Gastrocnemius medialis (tissue), 4 donors: ENCODE results near the gene VSIG8. TPM values are rescaled to one million over a fixed set of nuclear protein-coding genes. Genes with fewer than 3 reads are reported as not detected.

Experiments
- ATAC-seq, 2 donors: fragments of 150-250 bp; one replicate each; pipeline ENCODE4 v1.9.1; 2016
- DNase-seq, 2 donors: peaks; one replicate each; pipeline ENCODE4 v3.0.0-alpha.2; 2019
- H3K27ac ChIP-seq, 4 donors: fragments of 200-600 bp; sonication (generic); 1 replicate in 1 of 4; 2 replicates in 3 of 4; pipeline ENCODE4 v1.5.1; 2016 to 2018; ENCODE audit warnings: mild to moderate bottlenecking in 2 of 4, moderate library complexity in 1 of 4
- H3K27me3 ChIP-seq, 3 donors: fragments of 200-600 bp; sonication (generic) in 2 of 3; 1 replicate in 1 of 3; 2 replicates in 2 of 3; pipeline versions ENCODE4 v1.5.1 to v1.6.0; 2016 to 2019; ENCODE audit warnings: mild to moderate bottlenecking in 1 of 3, moderate library complexity in 1 of 3
- H3K36me3 ChIP-seq, 2 donors: fragments of 200-600 bp; sonication (generic) in 1 of 2; one replicate each; pipeline ENCODE4 v1.5.1; 2017 to 2018
- H3K4me1 ChIP-seq, 2 donors: fragments of 200-600 bp; sonication (generic) in 1 of 2; one replicate each; pipeline ENCODE4 v1.5.1; 2016 to 2017; ENCODE audit warnings: mild to moderate bottlenecking in 2 of 2
- H3K4me3 ChIP-seq, 4 donors: fragments of 200-600 bp; sonication (generic) in 3 of 4; 1 replicate in 1 of 4; 2 replicates in 3 of 4; pipeline ENCODE4 v1.5.1; 2016 to 2019; ENCODE audit warnings: mild to moderate bottlenecking in 2 of 4
- H3K9me3 ChIP-seq, 3 donors: fragments of 200-600 bp; sonication (generic) in 2 of 3; 1 replicate in 1 of 3; 2 replicates in 2 of 3; pipeline ENCODE4 v1.5.1; 2016 to 2019
- POLR2A ChIP-seq, 2 donors: fragments of 450-650 bp; IDR thresholded peaks; one replicate each; pipeline ENCODE4 v1.6.1; 2017; ENCODE audit warnings: antibody characterized with exemption in 2 of 2, mild to moderate bottlenecking in 2 of 2, moderate library complexity in 2 of 2
- in situ Hi-C, 4 donors: fragments of 200-750 bp; cut with MboI; loops; one replicate each; pipeline versions ENCODE4 v1.15.0 to v1.8.0; 2017; ENCODE audit warnings: low sequenced_read_pairs in 4 of 4
- intact Hi-C: fragments of 100-400 bp; cut with DNase I; formaldehyde crosslinking; loops from one replicate; pipeline ENCODE4 v1.15.1; 2023; ENCODE audit warnings: low total_unique reads
- microRNA-seq, 2 donors: library from miRNA; unstranded; fragments of <30 nt; microRNA quantifications; one replicate each; pipeline ENCODE4, GENCODE V29; 2016; ENCODE audit warnings: borderline replicate concordance in 2 of 2
- total RNA-seq, 4 donors: library from RNA; depleted of rRNA; stranded (reverse); fragments of >200 nt; gene quantifications; one replicate each; pipeline versions ENCODE4 v1.1.0 to v1.2.3, GENCODE V29; 2016
- TF ChIP-seq, protein P1 (sequence below), 5 experiments: fragments of 450-650 bp in 3 of 5; fragments of 200-600 bp in 2 of 5; sonication (generic) in 2 of 5; IDR thresholded peaks in 4 of 5; conservative IDR thresholded peaks in 1 of 5; 1 replicate in 4 of 5; 2 replicates in 1 of 5; pipeline ENCODE4 v1.5.1; 2016 to 2019; ENCODE audit warnings: antibody characterized with exemption in 5 of 5, mild to moderate bottlenecking in 3 of 5, moderate library complexity in 3 of 5

Gene VSIG8
- total RNA-seq, 4 donors from 2014 or later, result not detected

GRCh38 chr1:159821171-159821867 lies 41.1 kb downstream of the VSIG8 start:
- Histone ChIP-seq H3K27me3 (peaks cover 0 to 4% (median 2%) of the 10 kb centered on the region in 3 donors), H3K4me3 (no peak overlapping the region), H3K4me1 (no peaks in the 10 kb centered on the region), H3K27ac (no peak overlapping the region), H3K9me3 (no peaks in the 10 kb centered on the region), H3K36me3 (no peaks in the 10 kb centered on the region)
- in situ Hi-C loops (no loop called here), intact Hi-C loops (no loop called here)
- ATAC-seq (no peak), DNase-seq (no peak)
- TF ChIP-seq, protein P1, sequence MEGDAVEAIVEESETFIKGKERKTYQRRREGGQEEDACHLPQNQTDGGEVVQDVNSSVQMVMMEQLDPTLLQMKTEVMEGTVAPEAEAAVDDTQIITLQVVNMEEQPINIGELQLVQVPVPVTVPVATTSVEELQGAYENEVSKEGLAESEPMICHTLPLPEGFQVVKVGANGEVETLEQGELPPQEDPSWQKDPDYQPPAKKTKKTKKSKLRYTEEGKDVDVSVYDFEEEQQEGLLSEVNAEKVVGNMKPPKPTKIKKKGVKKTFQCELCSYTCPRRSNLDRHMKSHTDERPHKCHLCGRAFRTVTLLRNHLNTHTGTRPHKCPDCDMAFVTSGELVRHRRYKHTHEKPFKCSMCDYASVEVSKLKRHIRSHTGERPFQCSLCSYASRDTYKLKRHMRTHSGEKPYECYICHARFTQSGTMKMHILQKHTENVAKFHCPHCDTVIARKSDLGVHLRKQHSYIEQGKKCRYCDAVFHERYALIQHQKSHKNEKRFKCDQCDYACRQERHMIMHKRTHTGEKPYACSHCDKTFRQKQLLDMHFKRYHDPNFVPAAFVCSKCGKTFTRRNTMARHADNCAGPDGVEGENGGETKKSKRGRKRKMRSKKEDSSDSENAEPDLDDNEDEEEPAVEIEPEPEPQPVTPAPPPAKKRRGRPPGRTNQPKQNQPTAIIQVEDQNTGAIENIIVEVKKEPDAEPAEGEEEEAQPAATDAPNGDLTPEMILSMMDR (IDR thresholded peaks at IDR 0.05 in 4 of 5, conservative IDR thresholded peaks at IDR 0.05 in 1 of 5), result no peak
- TF ChIP-seq POLR2A (IDR thresholded peaks at IDR 0.05), result no peak

DNA sequence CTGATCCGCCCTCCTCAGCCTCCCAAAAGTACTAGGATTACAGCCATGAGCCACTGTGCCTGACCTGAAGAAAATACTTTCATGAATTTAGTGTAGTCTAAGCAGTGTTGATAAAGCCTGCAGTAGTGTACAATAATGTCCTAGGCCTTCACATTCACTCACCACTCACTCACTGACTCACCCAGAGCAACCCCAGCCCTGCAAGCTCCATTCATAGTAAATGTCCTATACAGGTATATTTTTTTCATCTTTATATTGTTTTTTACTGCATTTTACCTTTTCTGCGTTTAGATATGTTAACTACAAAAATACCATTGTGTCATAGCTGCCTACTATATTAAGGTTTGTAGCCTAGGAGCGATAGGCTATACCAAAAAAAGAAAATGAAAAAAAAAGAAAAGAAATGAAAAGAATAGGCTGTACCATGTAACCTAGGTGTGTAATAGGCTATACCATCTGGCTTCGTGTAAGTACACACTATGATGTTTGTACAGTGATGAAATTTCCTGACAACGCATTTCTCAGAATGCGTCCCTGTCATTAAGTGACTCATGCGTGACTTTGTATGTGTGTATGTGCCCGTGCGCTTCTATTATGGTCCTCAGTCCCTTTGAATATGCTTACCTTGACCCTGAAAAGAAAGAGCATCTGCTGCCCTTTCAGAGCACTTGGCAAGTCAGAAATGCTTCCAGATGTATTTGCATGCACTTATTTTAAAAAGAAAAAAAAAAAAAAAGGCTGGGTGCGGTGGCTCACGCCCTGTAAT lies 45.0 kb downstream of the VSIG8 start:
- no peak for TF ChIP-seq POLR2A (IDR thresholded peaks at IDR 0.05)
- TF ChIP-seq, protein P1 (IDR thresholded peaks at IDR 0.05 in 4 of 5, conservative IDR thresholded peaks at IDR 0.05 in 1 of 5), result no peak
- no peaks in the 10 kb centered on the region for H3K4me1 ChIP-seq

GRCh38 chr1:159815926-159816325 lies 46.5 kb downstream of the VSIG8 start:
- DNase-seq (no peak), ATAC-seq (no peak)
- intact Hi-C loops, result no loop called here
- H3K36me3 ChIP-seq, result no peaks in the 10 kb centered on the region
- TF ChIP-seq POLR2A (IDR thresholded peaks at IDR 0.05), result no peak
- TF ChIP-seq, protein P1 (IDR thresholded peaks at IDR 0.05 in 4 of 5, conservative IDR thresholded peaks at IDR 0.05 in 1 of 5), result no peak
- H3K4me1 ChIP-seq, result no peaks in the 10 kb centered on the region
- H3K4me3 ChIP-seq, result no peak overlapping the region
- no peaks in the 10 kb centered on the region for H3K9me3 ChIP-seq
- no peaks in the 10 kb centered on the region for H3K27me3 ChIP-seq
- in situ Hi-C loops, result no loop called here
- H3K27ac ChIP-seq, result no peak overlapping the region

More for the DNA sequence above, 45.0 kb downstream of the VSIG8 start:
- in situ Hi-C loops (no loop called here), intact Hi-C loops (no loop called here)
- H3K4me3 ChIP-seq, result no peak overlapping the region
- no peaks in the 10 kb centered on the region for H3K27me3 ChIP-seq
- H3K36me3 ChIP-seq, result no peaks in the 10 kb centered on the region
- ATAC-seq (no peak), DNase-seq (no peak)
- H3K9me3 ChIP-seq, result no peaks in the 10 kb centered on the region
- H3K27ac ChIP-seq, result no peak overlapping the region

DNA sequence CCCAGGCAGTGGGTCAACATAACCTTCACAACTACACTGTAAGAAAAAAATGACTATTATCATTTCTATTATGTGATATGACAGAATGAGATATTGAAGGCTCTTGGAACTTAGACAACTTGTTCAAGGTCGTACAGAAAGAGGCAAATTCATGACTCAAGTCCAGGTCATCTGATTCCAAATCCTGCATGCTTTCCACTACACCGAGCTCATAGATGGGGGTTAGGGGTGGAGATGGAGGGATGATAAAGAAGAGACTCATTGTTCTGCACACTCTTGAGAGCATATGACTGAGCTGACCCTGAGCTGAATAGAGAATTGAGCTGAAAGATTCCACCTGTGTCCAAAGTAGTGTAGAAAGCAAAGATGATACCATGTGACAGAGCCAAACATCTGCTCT lies 57.5 kb downstream of the VSIG8 start:
- in situ Hi-C loops, result loop anchor here in 1 of 4 donors (5.0 to 10.0 kb wide), 2 partner anchors 50 to 87 kb away; no protein-coding TSS in a partner anchor

More for the DNA sequence above, 57.5 kb downstream of the VSIG8 start:
- no peak for TF ChIP-seq POLR2A (IDR thresholded peaks at IDR 0.05)
- TF ChIP-seq, protein P1 (IDR thresholded peaks at IDR 0.05 in 4 of 5, conservative IDR thresholded peaks at IDR 0.05 in 1 of 5), result no peak
- intact Hi-C loops, result no loop called here
- Histone ChIP-seq H3K36me3 (no peaks in the 10 kb centered on the region), H3K27me3 (no peaks in the 10 kb centered on the region), H3K9me3 (no peaks in the 10 kb centered on the region), H3K4me1 (no peaks in the 10 kb centered on the region), H3K27ac (no peak overlapping the region), H3K4me3 (no peak overlapping the region)
- DNase-seq (no peak), ATAC-seq (no peak)

Small RNA genes within 50 kb of the gene (microRNA-seq; reads per million reads assigned to microRNA genes)
- gene MIR4259, result 0 reads per million in 2 donors

Other genes with a start within 250 kb of the VSIG8 start
- 10 to 100 TPM in 2 of 4 donors, not detected in 2; 11.0 to 26.7 TPM for gene CRP, start 148.1 kb downstream of the VSIG8 start, total RNA-seq
- gene DUSP23, start 81.7 kb downstream of the VSIG8 start, total RNA-seq, result 10 to 100 TPM; 47.0 to 94.6 (median 77.2) TPM
- not detected for gene FCRL6, start 60.3 kb downstream of the VSIG8 start, total RNA-seq
- 1 to 10 TPM in 2 of 4 donors, under 1 TPM in 1, not detected in 1; 0.75 to 2.3 (median 2.0) TPM for gene SLAMF8, start 35.8 kb downstream of the VSIG8 start, total RNA-seq
- not detected for gene CFAP45, start 37.5 kb upstream of the VSIG8 start, total RNA-seq
- 10 to 100 TPM; 28.8 to 48.2 (median 37.5) TPM for gene TAGLN2, start 62.9 kb upstream of the VSIG8 start, total RNA-seq
- gene IGSF9, start 83.0 kb upstream of the VSIG8 start, total RNA-seq, result under 1 TPM in 2 of 4 donors, not detected in 2; 0.10 to 0.11 TPM
- gene SLAMF9, start 91.6 kb upstream of the VSIG8 start, total RNA-seq, result not detected
- under 1 TPM; 0.55 to 0.75 (median 0.72) TPM for gene PIGM, start 169.3 kb upstream of the VSIG8 start, total RNA-seq
- gene KCNJ10, start 207.5 kb upstream of the VSIG8 start, total RNA-seq, result not detected
- gene KCNJ9, start 218.9 kb upstream of the VSIG8 start, total RNA-seq, result not detected
- gene IGSF8, start 236.0 kb upstream of the VSIG8 start, total RNA-seq, result 10 to 100 TPM in 1 of 4 donors, 1 to 10 TPM in 3; 3.4 to 12.8 (median 8.7) TPM